ENCODE data around the gene ACTBL2.

DNA sequence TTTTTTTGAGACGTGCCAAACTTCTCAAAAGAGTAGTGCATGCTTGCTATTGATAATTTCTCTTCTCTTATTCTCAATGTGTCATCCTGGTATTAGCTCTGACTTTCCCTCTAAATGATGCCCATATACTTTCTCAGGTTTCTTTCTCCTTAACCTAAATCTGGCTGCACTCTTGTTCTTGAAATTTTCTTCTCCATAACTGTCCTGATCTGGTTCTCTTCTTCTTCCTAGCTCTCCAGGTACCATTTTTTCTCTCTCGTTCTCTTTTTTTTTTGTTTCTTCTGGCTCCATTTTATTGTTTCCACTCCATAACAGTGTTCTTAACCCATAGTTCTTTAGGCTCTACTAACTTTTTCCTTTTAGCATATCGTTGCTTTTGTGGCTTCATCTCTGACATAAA, 47.9 kb downstream of the ACTBL2 start:
- TF ChIP-seq RFX5 (IDR thresholded peaks at IDR 0.05; ENCODE audit: low read length) = no peak
- TF ChIP-seq, protein P1, sequence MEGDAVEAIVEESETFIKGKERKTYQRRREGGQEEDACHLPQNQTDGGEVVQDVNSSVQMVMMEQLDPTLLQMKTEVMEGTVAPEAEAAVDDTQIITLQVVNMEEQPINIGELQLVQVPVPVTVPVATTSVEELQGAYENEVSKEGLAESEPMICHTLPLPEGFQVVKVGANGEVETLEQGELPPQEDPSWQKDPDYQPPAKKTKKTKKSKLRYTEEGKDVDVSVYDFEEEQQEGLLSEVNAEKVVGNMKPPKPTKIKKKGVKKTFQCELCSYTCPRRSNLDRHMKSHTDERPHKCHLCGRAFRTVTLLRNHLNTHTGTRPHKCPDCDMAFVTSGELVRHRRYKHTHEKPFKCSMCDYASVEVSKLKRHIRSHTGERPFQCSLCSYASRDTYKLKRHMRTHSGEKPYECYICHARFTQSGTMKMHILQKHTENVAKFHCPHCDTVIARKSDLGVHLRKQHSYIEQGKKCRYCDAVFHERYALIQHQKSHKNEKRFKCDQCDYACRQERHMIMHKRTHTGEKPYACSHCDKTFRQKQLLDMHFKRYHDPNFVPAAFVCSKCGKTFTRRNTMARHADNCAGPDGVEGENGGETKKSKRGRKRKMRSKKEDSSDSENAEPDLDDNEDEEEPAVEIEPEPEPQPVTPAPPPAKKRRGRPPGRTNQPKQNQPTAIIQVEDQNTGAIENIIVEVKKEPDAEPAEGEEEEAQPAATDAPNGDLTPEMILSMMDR (IDR thresholded peaks at IDR 0.05) = no peak
- no peak for TF ChIP-seq SIN3A (IDR thresholded peaks at IDR 0.05; ENCODE audit: borderline replicate concordance, low read depth, low read length)
- TF ChIP-seq, protein P2, sequence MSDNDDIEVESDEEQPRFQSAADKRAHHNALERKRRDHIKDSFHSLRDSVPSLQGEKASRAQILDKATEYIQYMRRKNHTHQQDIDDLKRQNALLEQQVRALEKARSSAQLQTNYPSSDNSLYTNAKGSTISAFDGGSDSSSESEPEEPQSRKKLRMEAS (IDR thresholded peaks at IDR 0.05; ENCODE audit: low read depth) = no peak
- no peak for TF ChIP-seq RAD21 (IDR thresholded peaks at IDR 0.05; ENCODE audit: low read length)
- no peak for TF ChIP-seq EP300 (IDR thresholded peaks at IDR 0.05; ENCODE audit: borderline replicate concordance in 1 of 2, low read depth in 1 of 2, low read length in 1 of 2)
- TF ChIP-seq GABPA (IDR thresholded peaks at IDR 0.05; ENCODE audit: low read depth) = no peak
- no peak for TF ChIP-seq GATA2 (CRISPR knock-in tag; IDR thresholded peaks at IDR 0.05)
